ENCODE results near the gene KLHL4.
A peak's percentile ranks its signal among the peaks of the same experiment; 100 is the strongest.
"Not testable (repeated sequence)": the region's sequence is repeated elsewhere in the genome, so short reads cannot be mapped to it uniquely, and the experiment has no call there.

Gene KLHL4

DNA sequence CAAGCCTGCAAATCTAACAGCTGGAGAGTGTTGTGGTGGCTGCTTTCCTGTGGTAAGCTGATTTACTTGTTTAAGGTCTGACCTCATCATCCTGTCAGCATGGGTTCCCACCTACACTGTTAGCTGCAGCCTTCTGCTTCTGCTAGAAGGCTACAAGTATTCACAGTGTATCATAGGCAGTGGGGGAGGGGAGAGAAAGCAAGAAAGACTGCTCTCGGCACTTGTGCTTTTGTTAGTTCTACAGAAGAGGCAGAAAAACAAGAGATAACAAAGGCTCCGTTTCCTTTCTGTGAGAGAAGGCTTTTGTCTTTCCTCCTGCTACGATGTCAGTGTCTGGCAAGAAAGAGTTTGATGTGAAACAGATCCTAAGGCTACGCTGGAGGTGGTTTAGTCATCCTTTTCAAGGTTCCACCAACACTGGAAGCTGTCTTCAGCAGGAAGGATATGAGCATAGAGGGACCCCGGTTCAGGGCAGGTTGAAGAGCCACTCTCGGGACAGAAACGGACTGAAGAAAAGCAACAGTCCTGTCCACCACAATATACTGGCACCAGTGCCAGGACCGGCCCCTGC, at the start of gene KLHL4:
KLHL4 (plus strand) TSS at position 232 of the 571 bp plus-strand sequence; CDS start at position 324, 92 bp downstream.
- peak; percentile 26 for DNase-seq (ENCODE audit: low read depth)

DNA sequence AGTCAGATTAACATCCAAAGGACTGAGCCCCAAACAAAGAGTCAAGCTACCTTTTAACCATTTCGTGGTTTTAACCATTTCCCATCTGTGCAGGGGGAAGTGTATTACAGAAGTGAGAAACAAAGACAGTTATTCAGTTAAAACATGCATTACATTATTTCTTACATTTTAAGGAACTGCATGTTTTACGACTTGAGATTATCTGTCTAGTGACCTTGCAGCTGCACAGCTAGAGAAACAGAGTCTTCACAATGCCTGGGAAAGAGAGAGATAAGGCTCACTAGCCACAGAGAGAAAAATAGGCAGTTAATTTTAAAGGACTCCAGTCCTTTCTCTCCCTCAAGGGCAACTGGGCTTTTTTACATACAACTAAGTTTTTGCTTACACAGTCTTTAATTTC, 48.7 kb upstream of the KLHL4 start:
- no peak for DNase-seq (ENCODE audit: low read depth)

- DNase-seq (ENCODE audit: low read depth), result no peak
These were observed 41.8 kb upstream of the KLHL4 start for GRCh38 chrX:87475793-87476192.

DNA sequence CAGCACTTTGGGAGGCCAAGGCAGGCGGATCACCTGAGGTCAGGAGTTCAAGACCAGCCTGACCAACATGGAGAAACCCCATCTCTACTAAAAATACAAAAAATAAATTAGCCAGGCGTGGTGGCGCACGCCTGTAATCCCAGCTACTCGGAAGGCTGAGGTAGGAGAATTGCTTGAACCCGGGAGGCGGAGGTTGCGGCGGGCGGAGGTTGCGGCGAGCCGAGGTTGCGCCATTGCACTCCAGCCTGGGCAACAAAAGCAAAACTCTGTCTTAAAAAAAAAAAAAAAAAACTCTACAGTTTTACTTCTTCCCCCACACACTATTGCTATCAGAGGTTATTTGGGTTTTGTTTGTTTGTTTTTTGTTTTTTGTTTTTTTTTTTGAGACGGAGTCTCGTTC, 38.9 kb upstream of the KLHL4 start:
- not testable (repeated sequence) for DNase-seq (ENCODE audit: low read depth)

DNA sequence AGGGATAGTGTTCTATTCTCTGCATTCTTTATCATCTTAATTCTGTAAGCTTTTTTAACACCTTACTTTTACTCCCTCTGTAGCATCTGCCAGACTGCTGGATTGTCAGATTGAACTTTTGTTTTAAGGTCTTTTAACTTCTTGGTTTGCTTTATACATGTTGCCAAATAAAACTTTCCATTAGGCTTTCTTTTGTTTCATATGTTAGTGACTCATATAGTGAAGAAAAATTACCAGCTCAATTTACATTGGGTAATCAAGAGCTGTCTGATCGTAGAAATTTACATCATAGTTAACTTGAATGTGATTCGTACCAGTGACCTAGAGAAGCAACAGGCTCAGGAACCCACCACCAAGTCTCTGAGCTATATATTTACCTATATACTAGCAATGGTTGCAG, 28.5 kb upstream of the KLHL4 start:
- no peak for DNase-seq (ENCODE audit: low read depth)

DNA sequence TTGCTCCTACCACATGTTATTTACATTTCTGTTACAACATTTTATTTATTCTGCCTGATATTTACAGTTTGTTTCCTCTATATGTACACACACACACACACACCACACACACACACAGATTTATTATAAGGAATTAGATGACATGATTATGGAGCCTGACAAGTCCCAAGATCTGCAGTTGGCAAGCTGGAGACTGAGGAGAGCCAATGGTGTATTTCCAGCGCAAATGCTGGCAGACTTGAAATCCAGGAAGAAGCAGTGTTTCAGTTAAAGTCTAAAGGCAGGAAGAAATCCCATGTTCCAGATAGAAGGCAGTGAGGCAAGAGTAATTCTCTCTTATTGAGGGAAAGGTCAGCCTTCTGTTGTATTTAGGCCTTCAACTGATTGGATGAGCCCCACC, 1.8 kb upstream of the KLHL4 start:
- DNase-seq (ENCODE audit: low read depth), result no peak

DNA sequence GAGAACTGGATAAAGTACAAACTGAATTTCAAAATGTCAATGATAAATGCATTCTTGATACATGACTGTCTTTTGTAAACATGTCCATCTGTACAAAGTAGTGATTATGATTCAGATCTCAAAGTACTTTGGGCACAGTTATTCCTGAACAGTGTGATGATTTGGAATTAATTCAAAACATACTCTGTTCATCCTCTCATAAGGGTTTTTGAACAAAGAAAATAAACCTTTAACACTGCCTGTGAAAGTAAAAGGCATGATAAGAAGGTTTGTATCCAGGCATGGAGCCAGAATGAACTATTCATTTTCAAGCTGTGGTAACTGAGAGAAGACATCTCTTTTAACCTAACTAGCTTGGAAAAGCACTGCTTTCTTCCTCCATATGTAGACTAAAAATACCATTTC, 883 bp upstream of the KLHL4 start:
- DNase-seq (ENCODE audit: low read depth), result no peak

- no peak for DNase-seq (ENCODE audit: low read depth)
These were observed 902 bp downstream of the KLHL4 start for GRCh38 chrX:87518504-87518903.

GRCh38 chrX:87525771-87526229, 8.2 kb downstream of the KLHL4 start:
- DNase-seq (ENCODE audit: low read depth), result no peak

DNA sequence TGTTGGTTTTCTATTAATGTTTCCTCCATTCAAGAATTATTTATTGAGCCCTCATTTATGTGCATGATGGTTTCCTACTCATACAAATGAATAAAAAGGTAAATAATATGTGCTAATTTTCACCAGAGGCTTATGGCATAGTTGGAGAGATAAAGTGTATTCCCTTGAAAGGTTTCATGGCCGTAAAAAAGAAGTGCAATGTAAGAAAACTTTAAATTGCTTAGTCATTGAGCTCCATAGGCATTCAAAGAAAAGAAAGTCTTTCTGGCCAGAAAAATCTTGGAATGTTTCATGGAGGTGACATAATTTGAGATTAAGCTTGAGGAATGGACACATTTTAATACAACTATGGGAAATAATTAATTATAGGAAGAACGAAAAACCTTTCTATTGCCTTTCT, 8.7 kb downstream of the KLHL4 start:
- no peak for DNase-seq (ENCODE audit: low read depth)

- no peak for DNase-seq (ENCODE audit: low read depth)
These were observed 10.9 kb downstream of the KLHL4 start for GRCh38 chrX:87528487-87528886.

DNA sequence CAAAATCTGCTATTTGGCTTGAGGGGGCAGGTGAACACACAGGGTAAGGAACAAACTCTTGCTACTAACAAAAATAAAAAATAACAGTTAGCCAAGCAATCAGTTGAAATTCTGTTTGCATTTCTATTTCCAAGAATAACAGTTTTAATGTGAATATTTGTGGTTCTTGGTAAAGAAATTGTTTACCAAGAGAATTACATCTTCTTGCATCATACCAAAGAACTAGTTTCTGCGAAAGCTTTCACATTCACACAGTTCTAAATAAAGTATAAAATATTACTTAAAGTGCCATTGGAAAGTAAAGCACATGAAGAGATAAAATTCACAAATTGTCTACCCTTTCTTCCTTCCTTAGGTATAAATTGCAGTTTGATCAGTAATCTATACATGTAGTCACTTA, 54.4 kb downstream of the KLHL4 start:
- no peak for DNase-seq (ENCODE audit: low read depth)

- no peak for DNase-seq (ENCODE audit: low read depth)
These were observed 55.3 kb downstream of the KLHL4 start for GRCh38 chrX:87572901-87573300.

GRCh38 chrX:87578978-87579377, 61.4 kb downstream of the KLHL4 start:
- no peak for DNase-seq (ENCODE audit: low read depth)

- DNase-seq (ENCODE audit: low read depth), result no peak
These were observed 63.3 kb downstream of the KLHL4 start for GRCh38 chrX:87580862-87581261.

GRCh38 chrX:87582453-87582852, 64.9 kb downstream of the KLHL4 start:
- no peak for DNase-seq (ENCODE audit: low read depth)

DNA sequence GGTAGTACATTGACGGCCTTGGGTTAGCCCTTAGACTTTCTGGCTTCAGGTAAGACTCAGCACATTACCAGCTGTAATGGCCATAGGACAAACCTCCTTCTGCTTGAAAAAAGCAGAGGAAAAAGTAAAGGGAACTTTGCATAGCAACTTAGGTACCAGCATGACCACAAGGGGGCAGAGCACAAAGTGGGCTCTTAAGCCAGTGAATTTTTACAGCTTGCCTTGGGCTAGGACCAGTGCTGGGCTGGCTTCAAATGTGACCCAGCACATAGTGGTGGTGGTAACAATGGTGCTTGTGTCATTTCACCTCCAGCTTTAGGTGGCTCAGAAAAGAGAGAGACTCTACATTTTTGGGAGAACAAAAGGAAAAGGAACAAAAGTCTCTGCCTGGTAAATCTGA, 66.1 kb downstream of the KLHL4 start:
- DNase-seq (ENCODE audit: low read depth), result no peak

- no peak for DNase-seq (ENCODE audit: low read depth)
These were observed 98.8 kb downstream of the KLHL4 start for GRCh38 chrX:87616371-87616770.

DNA sequence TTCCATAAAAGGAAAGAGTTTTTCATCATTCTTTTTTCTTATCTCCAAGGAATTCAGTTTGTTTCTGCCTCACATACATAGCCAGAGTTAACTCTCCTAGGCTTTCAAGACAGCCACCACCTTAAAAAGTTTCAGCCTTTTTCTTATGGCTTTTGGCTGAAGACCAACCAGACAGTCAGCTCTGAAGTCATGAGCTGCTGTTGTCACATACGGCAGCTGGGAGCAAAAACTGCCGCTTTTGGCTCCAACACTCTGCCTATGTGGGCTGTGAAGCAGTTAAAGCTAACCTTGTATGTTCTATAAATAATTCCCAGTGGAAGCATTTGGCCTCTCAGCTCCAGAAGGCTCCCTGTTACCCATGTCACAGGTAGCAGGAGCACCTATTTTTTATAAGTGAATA, 104.1 kb downstream of the KLHL4 start:
- no peak for DNase-seq (ENCODE audit: low read depth)

GRCh38 chrX:87626996-87627395, 109.4 kb downstream of the KLHL4 start:
- DNase-seq (ENCODE audit: low read depth), result no peak

DNA sequence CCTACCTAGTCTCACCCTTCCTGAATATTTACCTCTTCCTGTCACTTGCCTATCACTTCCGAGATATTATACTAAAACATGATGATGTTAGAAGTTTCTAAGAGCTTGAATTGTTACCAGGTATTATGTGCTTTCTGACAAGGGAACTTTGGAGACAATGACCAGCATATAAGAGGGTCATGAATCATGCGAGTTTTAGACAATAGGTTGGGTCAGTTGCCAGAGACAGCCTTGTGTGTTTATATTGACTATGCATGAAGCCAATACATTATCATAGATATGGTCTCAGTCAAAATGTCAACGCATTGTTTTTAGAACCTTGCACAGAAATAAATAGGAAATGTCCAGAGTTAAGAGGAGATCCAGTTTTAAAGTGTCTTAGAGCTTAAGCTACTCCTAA, 116.8 kb downstream of the KLHL4 start:
- no peak for DNase-seq (ENCODE audit: low read depth)

DNA sequence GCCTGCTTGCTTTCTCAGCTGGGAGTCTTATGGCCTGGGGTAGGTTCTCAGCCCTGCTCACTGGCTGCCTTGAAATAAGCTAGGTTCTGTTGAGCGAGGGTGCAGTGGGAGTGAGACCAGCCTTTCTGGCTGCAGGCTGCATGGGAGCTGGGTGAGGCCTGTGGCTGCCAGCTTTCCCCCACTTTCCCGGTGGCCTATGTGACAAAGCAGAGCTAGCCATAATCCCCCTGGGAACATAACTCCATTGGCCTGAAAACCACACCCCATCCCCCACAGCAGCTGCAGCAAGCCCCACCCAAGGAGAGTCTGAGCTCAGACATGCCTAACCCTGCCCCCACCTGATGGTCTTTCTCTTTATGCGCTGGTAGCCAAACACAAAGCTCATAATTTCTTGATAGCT, 118.9 kb downstream of the KLHL4 start:
- DNase-seq (ENCODE audit: low read depth), result no peak

DNA sequence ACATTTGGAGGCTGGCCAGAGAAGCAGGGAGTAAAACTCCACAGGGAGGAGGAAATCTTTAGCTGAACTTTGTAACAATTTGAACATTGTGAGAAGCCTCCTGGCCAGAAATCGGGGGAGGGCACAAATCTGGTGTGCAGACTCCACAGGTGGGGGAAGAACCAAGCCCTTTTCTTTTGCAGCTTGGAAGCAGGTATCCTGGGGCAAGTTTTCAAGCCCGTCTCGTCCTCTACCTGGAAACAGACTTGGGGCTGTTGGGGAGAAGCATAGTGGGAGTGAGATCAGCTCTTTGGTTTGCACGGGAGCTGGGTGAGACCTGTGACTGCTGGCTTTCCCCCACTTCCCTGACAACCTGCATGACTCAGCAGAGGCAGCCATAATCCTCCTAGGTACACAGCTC, 123.8 kb downstream of the KLHL4 start:
- not testable (repeated sequence) for DNase-seq (ENCODE audit: low read depth)

DNA sequence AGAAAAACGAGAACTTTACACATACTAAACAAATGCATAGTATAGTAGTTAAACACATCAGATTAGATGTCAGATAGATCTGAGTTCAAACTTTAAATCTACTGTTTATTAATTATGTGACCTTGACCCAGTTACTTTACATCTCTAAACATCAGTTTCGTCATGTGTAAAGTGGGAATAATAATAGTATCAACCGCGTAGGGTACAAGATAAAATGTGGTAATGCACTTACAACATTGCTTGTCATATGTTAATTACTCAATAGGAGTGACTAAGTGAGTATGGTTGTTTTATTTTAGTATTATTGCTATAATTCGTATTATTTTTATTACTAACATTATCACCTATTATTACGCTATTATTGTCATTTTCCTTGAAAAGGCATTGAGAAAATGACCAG, 144.2 kb downstream of the KLHL4 start:
- DNase-seq (ENCODE audit: low read depth), result no peak

GRCh38 chrX:87663421-87663820, 145.8 kb downstream of the KLHL4 start:
- no peak for DNase-seq (ENCODE audit: low read depth)
